ENCODE data around the gene INPP5B.
"Not testable (repeated sequence)": the region's sequence is repeated elsewhere in the genome, so short reads cannot be mapped to it uniquely, and the experiment has no call there.

INPP5B gene

GRCh38 chr1:37946703-37947360, at the start of gene INPP5B:
Gene INPP5B (minus strand): TSS chr1:37947053. CDS start chr1:37946308, 745 bp downstream.
- peak; percentile 91 for DNase-seq (ENCODE audit: low read depth)

- peak; percentile 88 for DNase-seq (ENCODE audit: low read depth)
Measured at GRCh38 chr1:37995751-37996345, 49.0 kb upstream of the INPP5B start.

GRCh38 chr1:37994886-37995566, 48.2 kb upstream of the INPP5B start:
- DNase-seq (ENCODE audit: low read depth) = no peak

GRCh38 chr1:37989361-37989930, 42.6 kb upstream of the INPP5B start:
- peak; percentile 59 for DNase-seq (ENCODE audit: low read depth)

GRCh38 chr1:37987679-37988078, 40.8 kb upstream of the INPP5B start:
- no peak for DNase-seq (ENCODE audit: low read depth)

- no peak for DNase-seq (ENCODE audit: low read depth)
Measured at GRCh38 chr1:37983546-37983945, 36.7 kb upstream of the INPP5B start.

GRCh38 chr1:37978541-37978940, 31.7 kb upstream of the INPP5B start:
- DNase-seq (ENCODE audit: low read depth) = no peak

GRCh38 chr1:37975083-37975482, 28.2 kb upstream of the INPP5B start:
- DNase-seq (ENCODE audit: low read depth) = peak; percentile 73

- no peak for DNase-seq (ENCODE audit: low read depth)
Measured at GRCh38 chr1:37974567-37974966, 27.7 kb upstream of the INPP5B start.

- DNase-seq (ENCODE audit: low read depth) = not testable (repeated sequence)
Measured at GRCh38 chr1:37973684-37974083, 26.8 kb upstream of the INPP5B start.

- DNase-seq (ENCODE audit: low read depth) = no peak
Measured at GRCh38 chr1:37965301-37965700, 18.4 kb upstream of the INPP5B start.

- not testable (repeated sequence) for DNase-seq (ENCODE audit: low read depth)
Measured at GRCh38 chr1:37964106-37964505, 17.3 kb upstream of the INPP5B start.

GRCh38 chr1:37958690-37959089, 11.8 kb upstream of the INPP5B start:
- peak; percentile 98 for DNase-seq (ENCODE audit: low read depth)

GRCh38 chr1:37955685-37956084, 8.8 kb upstream of the INPP5B start:
- no peak for DNase-seq (ENCODE audit: low read depth)

- DNase-seq (ENCODE audit: low read depth) = no peak
Measured at GRCh38 chr1:37954316-37954971, 7.6 kb upstream of the INPP5B start.

GRCh38 chr1:37952738-37953137, 5.9 kb upstream of the INPP5B start:
- no peak for DNase-seq (ENCODE audit: low read depth)

GRCh38 chr1:37951783-37952624, 5.2 kb upstream of the INPP5B start:
- DNase-seq (ENCODE audit: low read depth) = no peak

- DNase-seq (ENCODE audit: low read depth) = no peak
Measured at GRCh38 chr1:37951041-37951782, 4.4 kb upstream of the INPP5B start.

GRCh38 chr1:37949524-37950152, 2.8 kb upstream of the INPP5B start:
- no peak for DNase-seq (ENCODE audit: low read depth)

GRCh38 chr1:37948841-37949240, 2.0 kb upstream of the INPP5B start:
- no peak for DNase-seq (ENCODE audit: low read depth)
